DOHH2 (cell line): ENCODE measurements around the gene PRKAR1B.

ENCODE experiments used
- H3F3A ChIP-seq: fragments of 200-600 bp; sonication (generic), shearing (Covaris generic); 2 replicates; pipeline ENCODE4 v1.6.0; 2016; ENCODE audit warnings: antibody characterized with exemption, mild to moderate bottlenecking; ENCODE audit not compliant: control insufficient read depth, insufficient read depth
- H3K27ac ChIP-seq: fragments of 200-600 bp; sonication (generic); 2 replicates; pipeline ENCODE4 v1.5.1; 2014; ENCODE audit warnings: low read depth, mild to moderate bottlenecking, low read length, moderate library complexity
- H3K27me3 ChIP-seq: fragments of 200-600 bp; sonication (generic); 2 replicates; pipeline ENCODE4 v1.6.1; 2014; ENCODE audit warnings: mild to moderate bottlenecking, low read length, mixed read lengths; ENCODE audit not compliant: control insufficient read depth
- H3K36me3 ChIP-seq: fragments of 200-600 bp; sonication (generic); 2 replicates; pipeline ENCODE4 v1.6.1; 2014; ENCODE audit warnings: mild to moderate bottlenecking, low read length, moderate library complexity, mixed read lengths; ENCODE audit not compliant: control insufficient read depth
- H3K4me1 ChIP-seq: fragments of 200-600 bp; sonication (generic); 2 replicates; pipeline ENCODE4 v1.6.1; 2014; ENCODE audit warnings: mild to moderate bottlenecking, low read length, mixed read lengths; ENCODE audit not compliant: control insufficient read depth
- H3K4me2 ChIP-seq: fragments of 200-600 bp; sonication (generic); 2 replicates; pipeline ENCODE4 v1.6.0; 2014; ENCODE audit warnings: mild to moderate bottlenecking, low read length, moderate library complexity
- H3K4me3 ChIP-seq: fragments of 200-600 bp; sonication (generic); 2 replicates; pipeline ENCODE4 v1.5.1; 2014; ENCODE audit warnings: mild to moderate bottlenecking, low read length, mixed read lengths
- H3K79me2 ChIP-seq: fragments of 200-600 bp; sonication (generic); 2 replicates; pipeline ENCODE4 v1.6.1; 2014; ENCODE audit warnings: mild to moderate bottlenecking, low read length, mixed read lengths; ENCODE audit not compliant: control insufficient read depth
- H3K9me2 ChIP-seq: fragments of 200-600 bp; sonication (generic); replicated peaks from 2 replicates; pipeline ENCODE4 v1.6.1; 2014; ENCODE audit warnings: mild to moderate bottlenecking, low read length, mixed read lengths; ENCODE audit not compliant: control insufficient read depth
- H3K9me3 ChIP-seq: fragments of 200-600 bp; sonication (generic); 2 replicates; pipeline ENCODE4 v1.6.1; 2014; ENCODE audit warnings: antibody characterized with exemption, low read length, mixed read lengths; ENCODE audit not compliant: control insufficient read depth, insufficient read depth
- H4K20me1 ChIP-seq: fragments of 200-600 bp; sonication (generic); 2 replicates; pipeline ENCODE4 v1.6.0; 2014; ENCODE audit warnings: low read depth, mild to moderate bottlenecking, antibody characterized with exemption, low read length, moderate library complexity; ENCODE audit not compliant: control insufficient read depth, insufficient read depth
- CTCF ChIP-seq: fragments of 200-600 bp; sonication (generic); IDR thresholded peaks from one replicate; pipeline ENCODE4 v1.5.1; 2014; ENCODE audit warnings: antibody characterized with exemption, mild to moderate bottlenecking, low read depth, low read length; ENCODE audit not compliant: poor library complexity, severe bottlenecking
- EZH2phosphoT487 ChIP-seq: fragments of 200-600 bp; sonication (generic); IDR thresholded peaks from 2 replicates; pipeline ENCODE4 v1.6.1; 2017; ENCODE audit warnings: borderline replicate concordance, mild to moderate bottlenecking, antibody characterized with exemption, low read length, moderate library complexity, mixed read lengths

PRKAR1B gene

GRCh38 chr7:532379-533143 lies 194.5 kb downstream of the PRKAR1B start:
- no peak for TF ChIP-seq EZH2phosphoT487
- no peak for TF ChIP-seq CTCF
- no peaks in the 10 kb centered on the region for H3F3A ChIP-seq
- no peaks in the 10 kb centered on the region for H3K79me2 ChIP-seq
- no peaks in the 10 kb centered on the region for H4K20me1 ChIP-seq
- H3K27me3 ChIP-seq = no peaks in the 10 kb centered on the region
- no peaks in the 10 kb centered on the region for H3K36me3 ChIP-seq
- no peak overlapping the region for H3K4me2 ChIP-seq
- no peak overlapping the region for H3K27ac ChIP-seq
- H3K9me2 ChIP-seq = no peaks in the 10 kb centered on the region
- H3K9me3 ChIP-seq = no peaks in the 10 kb centered on the region
- no peaks in the 10 kb centered on the region for H3K4me1 ChIP-seq
- H3K4me3 ChIP-seq = no peak overlapping the region

GRCh38 chr7:531777-532176 lies 195.3 kb downstream of the PRKAR1B start:
- no peaks in the 10 kb centered on the region for H3F3A ChIP-seq
- no peaks in the 10 kb centered on the region for H3K4me1 ChIP-seq
- H3K27me3 ChIP-seq = no peaks in the 10 kb centered on the region
- no peak for TF ChIP-seq CTCF
- no peak for TF ChIP-seq EZH2phosphoT487
- no peaks in the 10 kb centered on the region for H3K36me3 ChIP-seq
- H3K27ac ChIP-seq = no peak overlapping the region
- H3K9me2 ChIP-seq = no peaks in the 10 kb centered on the region
- H3K79me2 ChIP-seq = no peaks in the 10 kb centered on the region
- no peaks in the 10 kb centered on the region for H4K20me1 ChIP-seq
- H3K4me3 ChIP-seq = no peak overlapping the region
- no peak overlapping the region for H3K4me2 ChIP-seq
- no peaks in the 10 kb centered on the region for H3K9me3 ChIP-seq

DNA sequence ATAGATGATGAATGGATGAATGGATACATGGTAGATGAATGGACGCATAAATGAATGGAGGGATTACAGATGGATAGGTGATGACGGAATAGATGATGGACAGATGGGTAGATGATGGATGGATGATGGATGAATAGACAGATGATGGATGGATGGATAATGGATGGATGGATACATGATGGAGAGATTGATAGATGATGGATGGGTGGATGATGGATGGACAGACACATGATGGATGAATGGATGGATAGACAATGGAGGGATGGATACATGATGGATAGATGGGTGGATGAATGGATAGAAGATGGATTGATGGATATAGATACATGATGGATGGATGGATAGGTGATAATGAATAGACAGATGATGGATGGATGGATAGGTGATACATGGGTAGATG lies 198.6 kb downstream of the PRKAR1B start:
- Histone ChIP-seq H3K27me3 (no peaks in the 10 kb centered on the region), H3K4me2 (no peak overlapping the region), H3K9me2 (no peaks in the 10 kb centered on the region), H3K9me3 (no peaks in the 10 kb centered on the region), H3K4me1 (no peaks in the 10 kb centered on the region), H3K79me2 (no peaks in the 10 kb centered on the region), H3K36me3 (no peaks in the 10 kb centered on the region), H3K27ac (no peak overlapping the region), H4K20me1 (no peaks in the 10 kb centered on the region), H3F3A (no peaks in the 10 kb centered on the region), H3K4me3 (no peak overlapping the region)
- no peak for TF ChIP-seq EZH2phosphoT487

DNA sequence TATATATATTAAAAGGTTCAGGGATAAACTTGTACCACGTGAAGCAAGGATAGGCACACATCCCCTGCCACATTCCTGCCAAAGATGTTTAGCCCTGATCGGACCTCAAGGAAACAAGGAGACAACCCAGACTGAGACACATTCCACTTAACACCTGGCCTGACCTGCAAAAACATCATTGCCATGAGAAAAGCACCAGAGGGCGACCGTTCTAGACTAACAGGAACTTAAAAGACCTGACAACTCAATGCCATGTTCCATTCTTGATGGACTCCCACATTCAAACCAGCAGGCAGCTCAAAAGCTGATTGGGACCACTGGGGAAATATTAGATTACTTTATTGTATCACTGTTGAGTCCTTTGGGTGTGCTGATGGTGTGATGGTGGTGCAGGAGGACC lies 199.4 kb downstream of the PRKAR1B start:
- Histone ChIP-seq H3K9me2 (no peaks in the 10 kb centered on the region), H3K27ac (no peak overlapping the region), H3K36me3 (no peaks in the 10 kb centered on the region), H3K79me2 (no peaks in the 10 kb centered on the region), H4K20me1 (0 out of 2 replicates have a peak, but pooled peaks cover 4% of the 10 kb centered on the region), H3K4me2 (no peak overlapping the region), H3F3A (no peaks in the 10 kb centered on the region), H3K4me1 (peaks cover under 1% of the 10 kb centered on the region), H3K27me3 (peaks cover 6% of the 10 kb centered on the region), H3K4me3 (no peak overlapping the region), H3K9me3 (no peaks in the 10 kb centered on the region)
- no peak for TF ChIP-seq CTCF
- TF ChIP-seq EZH2phosphoT487 = no peak
